Measurements from ENCODE around the gene CIDEB.

The CIDEB gene

DNA sequence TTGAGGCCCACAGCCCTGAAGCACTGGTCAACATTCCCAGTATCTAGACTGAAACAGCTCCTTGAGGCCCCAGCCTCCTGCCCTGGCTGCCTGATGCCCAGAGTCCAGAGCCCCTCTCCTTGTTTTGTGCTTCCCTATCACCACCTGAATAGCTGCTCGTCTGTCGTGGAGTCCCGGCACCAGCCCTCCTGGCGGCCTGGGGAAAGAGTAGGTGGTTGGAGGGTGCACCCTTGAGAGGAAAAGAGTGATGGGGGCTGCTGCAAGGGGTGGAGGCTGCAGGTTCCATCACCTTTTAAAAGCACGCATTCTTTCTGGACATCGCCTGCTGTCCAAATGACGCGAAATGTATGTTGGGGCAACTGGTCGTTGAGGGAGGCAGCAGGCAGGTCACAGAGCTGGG lies 39.6 kb downstream of the CIDEB start:
- Histone ChIP-seq H3K27ac (no peak overlapping the region), H3K4me1 (ENCODE audit: control insufficient read depth in 1 of 2, insufficient read depth in 1 of 2, low read depth in 1 of 2, low read length in 1 of 2) (peaks cover 22 to 24% of the 10 kb centered on the region in 2 experiments), H3K9me3 (no peaks in the 10 kb centered on the region), H3K36me3 (peaks cover 46% of the 10 kb centered on the region), H3K27me3 (no peaks in the 10 kb centered on the region), H3K4me3 (ENCODE audit: low read depth in 1 of 2, low read length in 1 of 2) (no peak overlapping the region)
- TF ChIP-seq, protein P1, sequence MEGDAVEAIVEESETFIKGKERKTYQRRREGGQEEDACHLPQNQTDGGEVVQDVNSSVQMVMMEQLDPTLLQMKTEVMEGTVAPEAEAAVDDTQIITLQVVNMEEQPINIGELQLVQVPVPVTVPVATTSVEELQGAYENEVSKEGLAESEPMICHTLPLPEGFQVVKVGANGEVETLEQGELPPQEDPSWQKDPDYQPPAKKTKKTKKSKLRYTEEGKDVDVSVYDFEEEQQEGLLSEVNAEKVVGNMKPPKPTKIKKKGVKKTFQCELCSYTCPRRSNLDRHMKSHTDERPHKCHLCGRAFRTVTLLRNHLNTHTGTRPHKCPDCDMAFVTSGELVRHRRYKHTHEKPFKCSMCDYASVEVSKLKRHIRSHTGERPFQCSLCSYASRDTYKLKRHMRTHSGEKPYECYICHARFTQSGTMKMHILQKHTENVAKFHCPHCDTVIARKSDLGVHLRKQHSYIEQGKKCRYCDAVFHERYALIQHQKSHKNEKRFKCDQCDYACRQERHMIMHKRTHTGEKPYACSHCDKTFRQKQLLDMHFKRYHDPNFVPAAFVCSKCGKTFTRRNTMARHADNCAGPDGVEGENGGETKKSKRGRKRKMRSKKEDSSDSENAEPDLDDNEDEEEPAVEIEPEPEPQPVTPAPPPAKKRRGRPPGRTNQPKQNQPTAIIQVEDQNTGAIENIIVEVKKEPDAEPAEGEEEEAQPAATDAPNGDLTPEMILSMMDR (IDR thresholded peaks at IDR 0.05), result no peak

DNA sequence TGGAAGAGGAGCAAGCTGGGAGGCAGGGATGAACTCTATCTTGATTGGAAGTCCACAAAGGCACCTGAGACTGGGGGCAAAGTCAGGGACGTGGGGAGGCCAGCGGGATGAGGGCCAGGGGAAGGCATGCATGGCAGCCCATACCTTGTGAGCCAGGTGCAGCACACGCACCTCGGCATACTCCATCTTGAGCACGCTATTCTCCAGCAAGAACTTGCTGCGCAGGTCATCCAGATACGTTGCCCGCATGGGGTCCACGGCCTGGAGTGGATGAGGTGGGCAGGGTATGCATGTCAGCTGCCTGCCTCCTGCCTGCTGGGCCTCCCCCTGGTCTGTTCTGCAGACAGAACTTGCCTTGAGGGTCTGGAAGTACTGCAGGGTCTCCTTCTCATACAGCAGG lies 40.3 kb downstream of the CIDEB start:
- TF ChIP-seq, protein P1 (IDR thresholded peaks at IDR 0.05), result no peak
- no peak overlapping the region for H3K4me3 ChIP-seq (ENCODE audit: low read depth in 1 of 2, low read length in 1 of 2)
- H3K36me3 ChIP-seq, result peaks cover 46% of the 10 kb centered on the region
- H3K4me1 ChIP-seq (ENCODE audit: control insufficient read depth in 1 of 2, insufficient read depth in 1 of 2, low read depth in 1 of 2, low read length in 1 of 2), result peaks cover 15 to 16% of the 10 kb centered on the region in 2 experiments
- H3K27ac ChIP-seq, result no peak overlapping the region
- H3K9me3 ChIP-seq, result no peaks in the 10 kb centered on the region
- H3K27me3 ChIP-seq, result no peaks in the 10 kb centered on the region

DNA sequence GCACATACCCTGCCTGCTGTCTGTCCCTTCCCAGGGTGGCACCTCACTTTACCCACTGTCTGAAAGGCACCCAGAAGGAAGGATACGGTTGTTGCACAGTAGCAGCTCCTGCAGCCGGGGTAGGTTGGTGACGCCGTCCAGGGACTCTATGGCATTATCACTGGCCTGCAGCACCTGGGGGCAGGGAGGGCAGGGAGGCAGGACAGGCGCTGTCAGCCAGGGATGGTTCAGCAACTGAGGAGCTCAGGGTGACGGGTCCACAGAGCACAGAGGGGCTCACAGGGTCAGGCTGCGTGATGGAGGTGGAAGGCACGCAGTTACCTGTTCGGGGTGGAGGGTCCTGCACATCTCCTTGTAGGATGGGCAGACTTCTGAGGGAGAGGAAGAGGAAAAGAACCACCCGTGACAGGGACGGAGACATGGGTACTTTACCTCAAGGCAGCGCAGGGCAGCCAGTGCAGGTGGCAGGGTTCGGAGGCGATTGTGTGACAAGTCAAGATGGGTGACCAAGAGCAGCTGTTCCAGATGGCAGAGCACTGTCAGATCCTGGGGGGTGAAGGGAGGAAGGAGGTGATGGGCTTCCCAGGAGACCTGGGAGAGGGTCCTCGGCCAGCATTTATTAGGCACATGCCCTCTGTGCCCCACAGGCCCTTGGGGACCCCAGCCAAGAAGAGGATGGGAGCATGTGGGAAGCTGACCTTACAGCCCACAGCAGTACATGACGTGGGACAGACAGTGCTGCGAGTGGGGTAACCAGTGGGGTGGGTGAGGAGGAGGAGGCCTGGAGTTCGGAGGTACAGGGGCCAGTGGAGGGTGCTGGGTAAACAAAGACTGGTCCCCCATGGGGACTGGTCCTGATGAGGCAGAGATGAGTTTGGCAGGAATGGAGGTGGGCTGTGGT lies 41.2 kb downstream of the CIDEB start:
- Histone ChIP-seq H3K27me3 (no peaks in the 10 kb centered on the region), H3K4me1 (ENCODE audit: control insufficient read depth in 1 of 2, insufficient read depth in 1 of 2, low read depth in 1 of 2, low read length in 1 of 2) (peaks cover 6 to 8% of the 10 kb centered on the region in 2 experiments), H3K4me3 (ENCODE audit: low read depth in 1 of 2, low read length in 1 of 2) (no peak overlapping the region), H3K9me3 (no peaks in the 10 kb centered on the region), H3K27ac (no peak overlapping the region), H3K36me3 (peaks cover 46% of the 10 kb centered on the region)
- TF ChIP-seq, protein P1 (IDR thresholded peaks at IDR 0.05), result no peak

DNA sequence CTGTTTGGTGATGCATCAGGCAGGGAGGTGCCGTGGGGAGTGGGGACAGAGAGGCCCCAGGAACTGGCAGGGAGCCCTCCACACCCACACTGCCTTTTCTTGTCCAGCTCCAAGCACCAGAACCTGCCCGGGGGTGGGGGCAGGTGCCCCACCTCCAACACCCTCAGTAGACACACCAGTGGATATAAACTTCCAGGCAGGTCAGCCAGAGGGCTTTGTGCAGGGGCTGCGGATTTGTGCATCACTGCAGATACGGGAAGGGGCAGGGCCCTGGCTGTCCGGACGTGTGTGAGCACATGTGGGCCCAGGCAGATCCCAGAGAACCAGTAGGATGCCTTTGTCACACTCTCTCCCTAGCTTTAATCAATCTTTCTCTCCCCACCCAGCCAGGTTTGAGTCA lies 43.5 kb downstream of the CIDEB start:
- H3K36me3 ChIP-seq, result peaks cover 59% of the 10 kb centered on the region
- no peaks in the 10 kb centered on the region for H3K9me3 ChIP-seq
- H3K27ac ChIP-seq, result no peak overlapping the region
- no peaks in the 10 kb centered on the region for H3K27me3 ChIP-seq
- TF ChIP-seq, protein P1 (IDR thresholded peaks at IDR 0.05), result no peak
- no peaks in the 10 kb centered on the region for H3K4me1 ChIP-seq (ENCODE audit: control insufficient read depth in 1 of 2, insufficient read depth in 1 of 2, low read depth in 1 of 2, low read length in 1 of 2)
- no peak overlapping the region for H3K4me3 ChIP-seq (ENCODE audit: low read depth in 1 of 2, low read length in 1 of 2)

DNA sequence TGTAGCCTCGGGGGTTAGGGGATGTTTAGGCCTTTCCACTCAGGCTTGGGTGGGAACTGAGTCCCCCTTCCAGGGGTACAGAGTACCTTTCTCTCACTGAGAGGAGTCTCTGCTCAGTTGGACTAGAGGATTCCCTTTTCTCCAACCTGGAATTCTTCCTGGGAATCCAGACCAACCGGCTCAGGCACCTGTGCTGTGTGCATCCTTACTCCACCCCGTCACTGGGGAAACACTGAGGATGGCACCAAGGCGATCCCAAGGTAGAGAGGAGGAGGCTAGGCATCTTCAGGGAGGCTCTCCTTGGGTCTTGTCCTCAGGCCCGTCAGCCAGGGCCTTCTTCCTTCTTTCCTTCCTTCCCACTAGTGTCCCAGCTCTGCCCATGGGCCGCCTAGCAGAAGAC lies 43.9 kb downstream of the CIDEB start:
- Histone ChIP-seq H3K4me3 (ENCODE audit: low read depth in 1 of 2, low read length in 1 of 2) (no peak overlapping the region), H3K27me3 (no peaks in the 10 kb centered on the region), H3K36me3 (peaks cover 55% of the 10 kb centered on the region), H3K9me3 (no peaks in the 10 kb centered on the region), H3K27ac (no peak overlapping the region), H3K4me1 (ENCODE audit: control insufficient read depth in 1 of 2, insufficient read depth in 1 of 2, low read depth in 1 of 2, low read length in 1 of 2) (no peaks in the 10 kb centered on the region)
- TF ChIP-seq, protein P1 (IDR thresholded peaks at IDR 0.05), result no peak

Measured in neutrophil (primary cell).